Mucosa of rectum (tissue), 2 donors: ENCODE data around the gene CHRD.

Experiments
- H3K27ac ChIP-seq, 2 donors: one replicate each; pipeline ENCODE4 v1.7.0; 2013; ENCODE audit warnings: inconsistent platforms in 2 of 2, low read depth in 2 of 2, low read length in 2 of 2
- H3K27me3 ChIP-seq, 2 donors: one replicate each; pipeline ENCODE4 v1.7.0; 2013; ENCODE audit warnings: low read length in 2 of 2; ENCODE audit not compliant: control insufficient read depth in 2 of 2, insufficient read depth in 2 of 2
- H3K36me3 ChIP-seq, 2 donors: one replicate each; pipeline ENCODE4 v1.7.0; 2013; ENCODE audit warnings: low read length in 2 of 2; ENCODE audit not compliant: control insufficient read depth in 2 of 2, insufficient read depth in 2 of 2
- H3K4me1 ChIP-seq, 2 donors: one replicate each; pipeline ENCODE4 v1.7.0; 2013; ENCODE audit warnings: low read length in 2 of 2, mild to moderate bottlenecking in 1 of 2; ENCODE audit not compliant: control insufficient read depth in 2 of 2, insufficient read depth in 2 of 2
- H3K4me3 ChIP-seq, 2 donors: one replicate each; pipeline ENCODE4 v1.7.0; 2013; ENCODE audit warnings: low read length in 2 of 2
- H3K9ac ChIP-seq, 2 donors: one replicate each; pipeline ENCODE4 v1.7.0; 2013; ENCODE audit warnings: low read length in 2 of 2, low read depth in 1 of 2, mild to moderate bottlenecking in 1 of 2
- H3K9me3 ChIP-seq, 2 donors: one replicate each; pipeline ENCODE4 v1.7.0; 2013; ENCODE audit warnings: low read length in 2 of 2; ENCODE audit not compliant: control insufficient read depth in 2 of 2
- donor health status: healthy.
- donor health status: Normal muscosa, but diverticular disease.

Gene CHRD

DNA sequence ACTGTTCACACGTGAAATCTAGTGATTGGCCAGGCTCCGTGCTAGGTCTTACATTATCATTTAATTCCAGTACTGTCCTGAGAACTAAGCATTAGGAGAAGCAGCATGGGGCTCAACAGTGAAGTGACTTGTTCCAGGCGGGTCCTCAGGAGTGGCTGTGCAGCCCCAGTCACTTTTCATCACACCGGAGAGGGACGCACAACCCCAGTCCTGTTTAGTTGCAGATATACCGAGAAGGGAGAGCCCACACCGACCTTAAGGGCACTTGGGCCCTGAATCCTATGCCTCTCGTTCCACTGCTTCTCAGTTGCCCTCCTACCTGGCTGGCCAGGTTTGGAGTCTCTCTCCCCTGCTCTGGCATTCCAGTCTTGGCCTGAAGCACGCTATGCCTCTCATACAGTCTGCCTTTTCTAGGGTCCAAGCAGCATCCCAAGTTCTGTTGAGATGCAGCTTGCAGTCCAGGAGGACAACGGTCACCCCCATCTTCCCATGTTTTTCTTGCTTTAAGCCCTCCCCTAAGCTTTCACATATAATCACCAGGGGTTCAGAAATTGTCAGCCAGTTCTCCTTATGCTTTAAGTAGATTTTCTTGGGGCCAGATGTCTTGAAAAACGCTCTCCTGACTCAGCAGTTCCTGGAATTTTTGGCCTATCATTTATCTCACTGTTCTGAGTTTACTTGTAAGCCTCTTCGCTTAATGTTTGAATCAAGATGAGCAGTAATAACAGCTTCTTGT is 32.4 kb upstream of the CHRD start:
- Histone ChIP-seq H3K27ac (peak overlapping the region in 1 of 2 donors; percentile 66), H3K4me1 (peaks cover 19 to 33% of the 10 kb centered on the region in 2 donors), H3K9ac (no peak overlapping the region), H3K36me3 (peaks cover 17 to 23% of the 10 kb centered on the region in 2 donors), H3K9me3 (no peaks in the 10 kb centered on the region), H3K27me3 (no peaks in the 10 kb centered on the region), H3K4me3 (no peak overlapping the region)

DNA sequence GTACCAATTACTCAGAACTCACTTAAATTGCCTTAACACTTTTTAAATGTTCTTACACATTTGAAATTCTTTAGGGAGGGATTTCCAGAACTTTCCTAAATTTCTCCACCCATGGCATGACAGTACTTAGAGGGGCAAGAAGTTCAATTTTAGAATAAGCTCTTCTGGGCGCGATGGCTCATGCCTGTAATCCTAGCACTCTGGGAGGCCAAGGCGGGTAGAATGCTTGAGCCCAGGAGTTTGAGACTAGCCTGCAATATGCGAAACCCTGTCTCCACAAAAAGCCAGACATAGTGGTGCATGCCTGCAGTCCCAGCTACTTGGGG is 31.8 kb upstream of the CHRD start:
- peaks cover 13 to 22% of the 10 kb centered on the region in 2 donors for H3K36me3 ChIP-seq

GRCh38 chr3:184349563-184350470 is 30.0 kb upstream of the CHRD start:
- Histone ChIP-seq H3K27me3 (no peaks in the 10 kb centered on the region), H3K36me3 (peaks cover 10 to 17% of the 10 kb centered on the region in 2 donors), H3K27ac (no peak overlapping the region), H3K4me1 (peaks cover 32 to 47% of the 10 kb centered on the region in 2 donors), H3K9ac (no peak overlapping the region), H3K9me3 (no peaks in the 10 kb centered on the region), H3K4me3 (no peak overlapping the region)

More for the DNA sequence above, 31.8 kb upstream of the CHRD start:
- Histone ChIP-seq H3K9ac (no peak overlapping the region), H3K4me3 (no peak overlapping the region), H3K27ac (no peak overlapping the region), H3K4me1 (peaks cover 22 to 39% of the 10 kb centered on the region in 2 donors), H3K9me3 (no peaks in the 10 kb centered on the region), H3K27me3 (no peaks in the 10 kb centered on the region)

- no peak overlapping the region for H3K4me3 ChIP-seq
- no peaks in the 10 kb centered on the region for H3K9me3 ChIP-seq
- H3K27ac ChIP-seq, result no peak overlapping the region
- H3K27me3 ChIP-seq, result no peaks in the 10 kb centered on the region
- peaks cover 28 to 43% of the 10 kb centered on the region in 2 donors for H3K4me1 ChIP-seq
- peaks cover 16 to 22% of the 10 kb centered on the region in 2 donors for H3K36me3 ChIP-seq
- H3K9ac ChIP-seq, result no peak overlapping the region
These were observed 29.2 kb upstream of the CHRD start for GRCh38 chr3:184350618-184351017.

GRCh38 chr3:184351511-184352148 is 28.2 kb upstream of the CHRD start:
- no peaks in the 10 kb centered on the region for H3K27me3 ChIP-seq
- H3K4me1 ChIP-seq, result peaks cover 26 to 34% of the 10 kb centered on the region in 2 donors
- peak overlapping the region; percentile 89 to 92 for H3K27ac ChIP-seq
- H3K9me3 ChIP-seq, result no peaks in the 10 kb centered on the region
- peak overlapping the region in 1 of 2 donors; percentile 28 for H3K4me3 ChIP-seq
- peaks cover 21 to 22% of the 10 kb centered on the region in 2 donors for H3K36me3 ChIP-seq
- peak overlapping the region; percentile 67 to 68 for H3K9ac ChIP-seq

GRCh38 chr3:184352149-184352785 is 27.6 kb upstream of the CHRD start:
- no peaks in the 10 kb centered on the region for H3K27me3 ChIP-seq
- H3K27ac ChIP-seq, result peak overlapping the region; percentile 89 to 92
- peak overlapping the region; percentile 67 to 68 for H3K9ac ChIP-seq

GRCh38 chr3:184352897-184353545 is 26.8 kb upstream of the CHRD start:
- peak overlapping the region; percentile 57 to 67 for H3K9ac ChIP-seq
- no peaks in the 10 kb centered on the region for H3K9me3 ChIP-seq
- no peaks in the 10 kb centered on the region for H3K27me3 ChIP-seq
- H3K4me1 ChIP-seq, result peaks cover 26 to 31% of the 10 kb centered on the region in 2 donors
- peaks cover 26 to 32% of the 10 kb centered on the region in 2 donors for H3K36me3 ChIP-seq
- no peak overlapping the region for H3K4me3 ChIP-seq
- H3K27ac ChIP-seq, result peak overlapping the region; percentile 89 to 92

More at GRCh38 chr3:184352149-184352785, 27.6 kb upstream of the CHRD start:
- Histone ChIP-seq H3K4me3 (peak overlapping the region; percentile 14 to 45), H3K4me1 (peaks cover 26 to 31% of the 10 kb centered on the region in 2 donors), H3K36me3 (peaks cover 24% of the 10 kb centered on the region in 2 donors), H3K9me3 (no peaks in the 10 kb centered on the region)

GRCh38 chr3:184353546-184353941 is 26.3 kb upstream of the CHRD start:
- Histone ChIP-seq H3K4me3 (no peak overlapping the region), H3K27me3 (no peaks in the 10 kb centered on the region), H3K9ac (no peak overlapping the region), H3K27ac (no peak overlapping the region), H3K4me1 (peaks cover 26 to 31% of the 10 kb centered on the region in 2 donors), H3K36me3 (peaks cover 31 to 36% of the 10 kb centered on the region in 2 donors), H3K9me3 (no peaks in the 10 kb centered on the region)

- Histone ChIP-seq H3K4me3 (no peak overlapping the region), H3K4me1 (peaks cover 26 to 31% of the 10 kb centered on the region in 2 donors), H3K27ac (no peak overlapping the region), H3K36me3 (peaks cover 31 to 36% of the 10 kb centered on the region in 2 donors), H3K27me3 (no peaks in the 10 kb centered on the region), H3K9me3 (no peaks in the 10 kb centered on the region), H3K9ac (no peak overlapping the region)
These were observed 25.6 kb upstream of the CHRD start for GRCh38 chr3:184354121-184354728.
